ENCODE results near the gene WDR19.

Gene WDR19

DNA sequence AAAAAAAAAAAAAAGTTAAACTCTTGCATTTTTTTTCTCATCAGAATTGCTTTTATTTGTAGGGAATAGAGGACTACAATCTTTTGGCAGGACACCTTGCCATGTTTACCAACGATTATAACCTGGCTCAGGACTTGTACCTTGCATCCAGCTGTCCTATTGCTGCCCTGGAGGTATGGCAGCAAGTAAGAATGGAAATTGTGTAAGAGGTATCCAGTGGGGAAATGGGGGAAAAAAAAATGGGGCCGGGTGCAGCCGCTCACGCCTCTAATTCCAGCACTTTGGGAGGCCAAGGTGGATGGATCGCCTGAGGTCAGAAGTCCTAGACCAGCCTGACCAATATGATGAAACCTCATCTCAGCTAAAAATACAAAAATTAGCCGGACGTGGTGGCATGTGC, 49.8 kb downstream of the WDR19 start:
- DNase-seq (ENCODE audit: low spot score), result no peak
- TF ChIP-seq, protein P1, sequence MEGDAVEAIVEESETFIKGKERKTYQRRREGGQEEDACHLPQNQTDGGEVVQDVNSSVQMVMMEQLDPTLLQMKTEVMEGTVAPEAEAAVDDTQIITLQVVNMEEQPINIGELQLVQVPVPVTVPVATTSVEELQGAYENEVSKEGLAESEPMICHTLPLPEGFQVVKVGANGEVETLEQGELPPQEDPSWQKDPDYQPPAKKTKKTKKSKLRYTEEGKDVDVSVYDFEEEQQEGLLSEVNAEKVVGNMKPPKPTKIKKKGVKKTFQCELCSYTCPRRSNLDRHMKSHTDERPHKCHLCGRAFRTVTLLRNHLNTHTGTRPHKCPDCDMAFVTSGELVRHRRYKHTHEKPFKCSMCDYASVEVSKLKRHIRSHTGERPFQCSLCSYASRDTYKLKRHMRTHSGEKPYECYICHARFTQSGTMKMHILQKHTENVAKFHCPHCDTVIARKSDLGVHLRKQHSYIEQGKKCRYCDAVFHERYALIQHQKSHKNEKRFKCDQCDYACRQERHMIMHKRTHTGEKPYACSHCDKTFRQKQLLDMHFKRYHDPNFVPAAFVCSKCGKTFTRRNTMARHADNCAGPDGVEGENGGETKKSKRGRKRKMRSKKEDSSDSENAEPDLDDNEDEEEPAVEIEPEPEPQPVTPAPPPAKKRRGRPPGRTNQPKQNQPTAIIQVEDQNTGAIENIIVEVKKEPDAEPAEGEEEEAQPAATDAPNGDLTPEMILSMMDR (IDR thresholded peaks at IDR 0.05; ENCODE audit: extremely low read depth, missing control alignments), result no peak

DNA sequence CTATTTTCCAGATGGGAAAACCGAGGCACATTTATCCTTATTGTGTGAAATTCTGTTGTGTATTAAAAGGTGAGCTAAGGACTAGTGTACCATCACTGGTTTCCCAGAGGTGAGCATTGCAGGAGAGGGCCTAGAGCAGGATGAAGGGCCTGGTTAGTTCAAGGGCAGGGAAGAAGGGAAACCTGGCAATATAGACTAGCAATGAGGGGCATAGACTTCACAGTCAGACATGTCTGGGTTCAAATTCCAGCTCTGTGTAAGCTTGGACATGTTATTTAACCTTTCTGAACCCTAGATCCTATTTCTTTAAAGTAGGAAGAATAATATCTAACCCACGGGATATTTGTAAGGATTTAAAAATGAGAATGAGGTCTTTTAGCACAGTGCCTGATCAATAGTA, 50.8 kb downstream of the WDR19 start:
- no peak for DNase-seq (ENCODE audit: low spot score)
- TF ChIP-seq, protein P1 (IDR thresholded peaks at IDR 0.05; ENCODE audit: extremely low read depth, missing control alignments), result no peak

DNA sequence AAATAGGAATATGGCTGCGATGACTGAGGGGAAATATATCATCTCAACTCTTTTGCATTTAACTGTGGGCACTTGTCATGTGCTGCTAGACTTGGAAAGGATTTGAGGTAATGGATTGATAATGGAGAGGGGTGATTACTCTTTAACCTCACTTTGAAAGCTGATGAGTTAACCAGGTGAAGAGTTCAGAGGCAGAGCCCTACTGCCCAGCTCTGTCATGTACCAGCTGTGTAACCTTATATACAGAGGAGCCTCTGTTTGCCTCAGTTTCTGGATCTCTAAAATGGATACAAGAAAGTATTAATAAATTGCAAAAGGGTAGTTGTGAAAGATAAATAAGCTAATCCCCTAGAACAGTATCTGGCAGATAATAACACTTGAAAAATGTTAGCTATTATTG, 51.5 kb downstream of the WDR19 start:
- TF ChIP-seq, protein P1 (IDR thresholded peaks at IDR 0.05; ENCODE audit: extremely low read depth, missing control alignments), result no peak
- DNase-seq (ENCODE audit: low spot score), result no peak

DNA sequence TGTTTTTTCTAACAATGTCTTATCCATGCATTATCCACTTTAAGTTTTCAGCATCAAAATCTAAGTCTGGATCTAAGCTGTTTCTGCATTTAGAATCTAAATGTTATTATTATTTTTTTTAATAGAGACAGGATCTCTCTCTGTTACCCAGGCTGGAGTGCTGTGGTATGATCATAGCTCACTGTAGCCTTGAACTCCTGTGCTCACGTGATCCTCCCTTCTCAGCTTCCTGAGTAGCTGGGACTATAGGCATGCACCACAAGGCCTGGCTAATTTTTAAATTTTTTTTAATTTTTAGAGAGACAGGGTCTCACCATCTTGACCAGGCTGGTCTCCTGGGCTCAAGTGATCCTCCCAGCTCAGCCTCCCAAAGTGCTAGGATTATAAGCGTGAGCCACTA, 52.7 kb downstream of the WDR19 start:
- TF ChIP-seq, protein P1 (IDR thresholded peaks at IDR 0.05; ENCODE audit: extremely low read depth, missing control alignments), result no peak
- DNase-seq (ENCODE audit: low spot score), result no peak

DNA sequence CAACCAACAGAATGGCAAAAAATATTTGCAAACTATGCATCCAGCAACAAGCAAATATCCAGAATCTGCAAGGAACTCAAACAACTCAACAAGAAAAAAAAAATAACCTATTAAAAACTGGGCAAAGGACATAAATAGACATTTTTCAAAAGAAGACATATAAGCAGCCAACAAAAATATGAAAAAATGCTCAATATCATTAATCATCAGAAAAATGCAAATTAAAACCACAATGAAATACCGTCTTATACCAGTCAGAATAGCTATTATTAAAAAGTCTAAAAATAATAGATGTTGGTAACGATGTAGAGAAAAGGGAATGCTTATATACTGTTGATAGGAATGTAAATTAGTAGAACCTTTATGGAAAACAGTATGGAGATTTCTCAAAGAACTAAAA, 53.4 kb downstream of the WDR19 start:
- no peak for DNase-seq (ENCODE audit: low spot score)
- TF ChIP-seq, protein P1 (IDR thresholded peaks at IDR 0.05; ENCODE audit: extremely low read depth, missing control alignments), result no peak

DNA sequence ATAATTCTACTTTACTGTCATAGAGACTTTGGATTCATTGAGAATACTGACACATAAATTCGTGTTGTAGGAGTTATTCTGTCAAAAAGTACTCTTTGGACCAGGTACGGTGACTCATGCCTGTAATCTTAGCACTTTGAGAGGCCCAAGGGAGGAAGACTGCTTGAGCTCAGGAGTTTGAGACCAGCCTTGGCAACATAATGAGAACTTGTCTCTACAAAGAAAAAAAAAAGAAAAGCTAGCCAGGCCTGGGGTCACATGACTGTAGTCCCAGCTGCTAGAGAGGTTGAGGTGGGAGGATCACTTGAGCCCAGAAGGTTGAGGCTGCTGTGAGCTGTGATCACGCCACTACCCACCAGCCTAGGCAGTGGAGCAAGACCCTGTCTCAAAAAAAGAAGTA, 54.9 kb downstream of the WDR19 start:
- DNase-seq (ENCODE audit: low spot score), result no peak
- TF ChIP-seq, protein P1 (IDR thresholded peaks at IDR 0.05; ENCODE audit: extremely low read depth, missing control alignments), result no peak

DNA sequence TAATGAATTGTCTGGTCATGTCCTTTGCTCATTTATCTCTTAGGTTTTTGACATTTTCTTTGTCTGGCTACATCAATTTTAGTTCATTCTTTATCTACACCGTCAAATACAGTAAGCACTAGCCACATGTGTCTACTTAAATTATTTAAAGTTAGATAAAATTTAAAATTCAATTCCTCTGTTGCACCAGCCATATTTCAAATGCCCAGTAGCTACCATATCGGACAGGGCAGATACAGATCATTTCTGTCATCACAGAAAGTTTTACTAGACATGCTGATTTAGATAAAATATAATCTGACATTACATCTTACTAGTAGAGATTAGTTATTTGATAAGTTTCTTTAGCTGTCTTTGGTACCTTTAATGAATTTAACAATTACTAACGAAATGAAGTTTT, 61.1 kb downstream of the WDR19 start:
- TF ChIP-seq, protein P1 (IDR thresholded peaks at IDR 0.05; ENCODE audit: extremely low read depth, missing control alignments), result no peak
- no peak for DNase-seq (ENCODE audit: low spot score)
